Measurements from ENCODE around the gene MARK3.

The MARK3 gene

GRCh38 chr14:103552011-103552845 lies 167.0 kb downstream of the MARK3 start:
- no peak for DNase-seq

GRCh38 chr14:103552846-103553210 lies 167.6 kb downstream of the MARK3 start:
- no peak for DNase-seq
